ENCODE data around the gene GTF3C5. TPM values are rescaled to one million over a fixed set of nuclear protein-coding genes. Genes with fewer than 3 reads are reported as not detected.

GTF3C5 gene
- total RNA-seq, 1 donor from 2014 or later: 46.4 TPM

DNA sequence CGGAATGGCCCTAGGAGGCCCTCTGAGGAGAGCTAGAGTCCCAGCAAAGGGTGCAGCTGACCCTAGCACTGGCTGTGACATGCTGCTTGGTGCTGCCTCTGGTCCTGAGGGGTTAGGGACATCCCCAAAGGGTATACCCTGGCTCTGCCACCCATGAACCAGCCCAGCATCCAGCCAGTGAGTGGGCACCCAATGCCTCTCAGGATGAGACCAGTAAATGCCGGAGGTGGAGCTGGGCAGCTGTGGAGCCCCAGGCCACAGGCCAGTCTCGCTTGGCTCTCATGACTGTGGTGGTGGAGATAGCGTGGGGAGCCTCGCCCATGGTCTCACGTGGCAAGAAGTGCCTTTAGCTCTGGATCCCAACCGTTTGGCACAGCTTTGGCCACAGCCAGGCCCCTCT lies 27.3 kb downstream of the GTF3C5 start:
- Histone ChIP-seq H3K27me3 (ENCODE audit: insufficient read depth, low read length) (no peaks in the 10 kb centered on the region), H3K36me3 (ENCODE audit: insufficient read depth, low read length) (peaks cover 6% of the 10 kb centered on the region), H2AFZ (ENCODE audit: low read depth, low read length) (no peak overlapping the region), H3K79me2 (ENCODE audit: insufficient read depth, low read length) (no peaks in the 10 kb centered on the region), H3K4me1 (ENCODE audit: insufficient read depth, low read length) (no peaks in the 10 kb centered on the region), H4K20me1 (ENCODE audit: insufficient read depth, low read length) (no peaks in the 10 kb centered on the region), H3K4me2 (ENCODE audit: low read length) (no peak overlapping the region), H3K27ac (ENCODE audit: low read depth, low read length) (no peak overlapping the region), H3K9ac (ENCODE audit: low read length) (no peak overlapping the region), H3K9me3 (ENCODE audit: insufficient read depth, low read depth, low read length) (no peaks in the 10 kb centered on the region), H3K4me3 (ENCODE audit: insufficient read depth, low read depth, low read length) (no peak overlapping the region)
- H3K27ac Mint-ChIP-seq (ENCODE audit: unreplicated experiment): no peak overlapping the region
- H3K36me3 Mint-ChIP-seq (ENCODE audit: low read depth, unreplicated experiment): peaks cover 20% of the 10 kb centered on the region
- H3K27me3 Mint-ChIP-seq (ENCODE audit: low read depth, unreplicated experiment): no peaks in the 10 kb centered on the region
- no peak overlapping the region for H3K4me3 Mint-ChIP-seq (ENCODE audit: unreplicated experiment)
- H3K4me1 Mint-ChIP-seq (ENCODE audit: low read depth, unreplicated experiment): peaks cover 9% of the 10 kb centered on the region
- FAIRE-seq (no peak), DNase-seq (ENCODE audit: low read depth) (no peak)
- H3K9me3 Mint-ChIP-seq (ENCODE audit: unreplicated experiment): no peaks in the 10 kb centered on the region
- TF ChIP-seq, protein P1, sequence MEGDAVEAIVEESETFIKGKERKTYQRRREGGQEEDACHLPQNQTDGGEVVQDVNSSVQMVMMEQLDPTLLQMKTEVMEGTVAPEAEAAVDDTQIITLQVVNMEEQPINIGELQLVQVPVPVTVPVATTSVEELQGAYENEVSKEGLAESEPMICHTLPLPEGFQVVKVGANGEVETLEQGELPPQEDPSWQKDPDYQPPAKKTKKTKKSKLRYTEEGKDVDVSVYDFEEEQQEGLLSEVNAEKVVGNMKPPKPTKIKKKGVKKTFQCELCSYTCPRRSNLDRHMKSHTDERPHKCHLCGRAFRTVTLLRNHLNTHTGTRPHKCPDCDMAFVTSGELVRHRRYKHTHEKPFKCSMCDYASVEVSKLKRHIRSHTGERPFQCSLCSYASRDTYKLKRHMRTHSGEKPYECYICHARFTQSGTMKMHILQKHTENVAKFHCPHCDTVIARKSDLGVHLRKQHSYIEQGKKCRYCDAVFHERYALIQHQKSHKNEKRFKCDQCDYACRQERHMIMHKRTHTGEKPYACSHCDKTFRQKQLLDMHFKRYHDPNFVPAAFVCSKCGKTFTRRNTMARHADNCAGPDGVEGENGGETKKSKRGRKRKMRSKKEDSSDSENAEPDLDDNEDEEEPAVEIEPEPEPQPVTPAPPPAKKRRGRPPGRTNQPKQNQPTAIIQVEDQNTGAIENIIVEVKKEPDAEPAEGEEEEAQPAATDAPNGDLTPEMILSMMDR (IDR thresholded peaks at IDR 0.05; ENCODE audit: insufficient read depth, low read depth, low read length): no peak
- TF ChIP-seq EZH2 (IDR thresholded peaks at IDR 0.05; ENCODE audit: insufficient read depth, low read length): no peak

DNA sequence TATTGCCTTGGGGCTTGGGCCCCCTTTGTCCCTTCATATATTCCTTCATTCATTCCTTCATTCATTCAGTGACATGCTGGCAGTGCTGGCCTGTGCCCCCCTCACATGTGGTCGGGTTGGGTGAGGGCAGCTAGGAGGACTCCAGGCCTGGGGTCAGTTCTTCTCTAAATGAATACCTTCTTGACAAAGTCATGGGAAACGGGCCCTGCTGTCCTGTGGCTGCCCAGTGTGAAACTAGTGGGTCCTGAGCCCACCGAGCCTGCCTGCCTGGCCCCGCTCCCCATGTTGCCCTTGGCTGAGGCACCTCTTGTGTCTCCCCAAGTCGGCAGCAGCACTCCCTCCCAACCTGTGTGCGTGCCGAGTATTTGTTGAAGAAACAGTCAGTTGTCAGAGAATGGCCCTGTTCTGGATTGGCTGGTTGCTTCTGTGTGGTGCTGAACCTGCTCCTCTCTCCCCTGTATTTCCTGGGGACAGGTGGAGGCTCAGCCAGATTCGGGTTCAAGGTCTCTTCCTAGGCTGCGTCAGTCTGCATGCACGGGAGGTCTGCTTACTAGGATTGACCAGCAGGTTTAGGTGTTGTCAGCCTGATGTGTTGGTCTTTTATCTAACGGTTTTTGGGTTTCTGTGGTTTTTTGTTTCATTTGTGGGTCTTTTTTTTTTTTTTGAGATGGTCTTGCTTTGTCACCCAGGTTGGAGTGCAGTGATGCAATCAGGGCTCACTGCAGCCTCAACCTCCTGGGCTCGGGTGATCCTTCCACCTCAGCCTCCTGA lies 27.9 kb downstream of the GTF3C5 start:
- TF ChIP-seq EZH2 (IDR thresholded peaks at IDR 0.05; ENCODE audit: insufficient read depth, low read length): no peak
- TF ChIP-seq, protein P1 (IDR thresholded peaks at IDR 0.05; ENCODE audit: insufficient read depth, low read depth, low read length): no peak
- Mint-ChIP-seq H3K27ac (ENCODE audit: unreplicated experiment) (peak overlapping the region; percentile 53), H3K27me3 (ENCODE audit: low read depth, unreplicated experiment) (no peaks in the 10 kb centered on the region), H3K4me1 (ENCODE audit: low read depth, unreplicated experiment) (peaks cover 9% of the 10 kb centered on the region), H3K36me3 (ENCODE audit: low read depth, unreplicated experiment) (peaks cover 18% of the 10 kb centered on the region), H3K9me3 (ENCODE audit: unreplicated experiment) (no peaks in the 10 kb centered on the region), H3K4me3 (ENCODE audit: unreplicated experiment) (no peak overlapping the region)
- Histone ChIP-seq H2AFZ (ENCODE audit: low read depth, low read length) (no peak overlapping the region), H3K36me3 (ENCODE audit: insufficient read depth, low read length) (peaks cover 6% of the 10 kb centered on the region), H3K4me2 (ENCODE audit: low read length) (no peak overlapping the region), H3K9ac (ENCODE audit: low read length) (no peak overlapping the region), H3K27me3 (ENCODE audit: insufficient read depth, low read length) (no peaks in the 10 kb centered on the region), H4K20me1 (ENCODE audit: insufficient read depth, low read length) (no peaks in the 10 kb centered on the region), H3K4me1 (ENCODE audit: insufficient read depth, low read length) (no peaks in the 10 kb centered on the region), H3K4me3 (ENCODE audit: insufficient read depth, low read depth, low read length) (no peak overlapping the region), H3K79me2 (ENCODE audit: insufficient read depth, low read length) (no peaks in the 10 kb centered on the region), H3K27ac (ENCODE audit: low read depth, low read length) (no peak overlapping the region), H3K9me3 (ENCODE audit: insufficient read depth, low read depth, low read length) (no peaks in the 10 kb centered on the region)
- DNase-seq (ENCODE audit: low read depth): no peak
- FAIRE-seq: no peak

DNA sequence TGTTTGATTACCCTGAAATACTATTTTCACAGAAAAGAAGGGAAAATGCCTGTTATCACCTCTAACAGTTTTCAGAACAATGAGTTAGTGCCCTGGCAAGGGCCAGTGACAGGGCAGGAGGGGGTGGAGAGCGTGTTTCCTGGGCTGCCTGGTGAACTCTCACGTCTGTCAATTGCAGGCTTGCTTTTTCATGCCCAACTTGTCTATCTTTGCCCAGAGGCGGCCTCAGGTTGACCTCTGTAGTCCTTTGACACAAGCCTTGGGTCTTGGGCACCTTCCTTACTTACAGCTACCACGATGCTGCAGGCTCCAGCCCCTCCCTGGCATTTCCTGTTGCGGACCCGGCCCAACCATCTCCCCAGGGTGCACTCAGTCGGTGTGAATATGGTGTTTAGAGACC lies 28.8 kb downstream of the GTF3C5 start:
- peaks cover 9% of the 10 kb centered on the region for H3K4me1 Mint-ChIP-seq (ENCODE audit: low read depth, unreplicated experiment)
- no peak for TF ChIP-seq EZH2 (IDR thresholded peaks at IDR 0.05; ENCODE audit: insufficient read depth, low read length)
- TF ChIP-seq, protein P1 (IDR thresholded peaks at IDR 0.05; ENCODE audit: insufficient read depth, low read depth, low read length): no peak
- no peaks in the 10 kb centered on the region for H3K9me3 Mint-ChIP-seq (ENCODE audit: unreplicated experiment)
- Histone ChIP-seq H3K79me2 (ENCODE audit: insufficient read depth, low read length) (no peaks in the 10 kb centered on the region), H3K9me3 (ENCODE audit: insufficient read depth, low read depth, low read length) (no peaks in the 10 kb centered on the region), H3K27me3 (ENCODE audit: insufficient read depth, low read length) (no peaks in the 10 kb centered on the region), H3K4me1 (ENCODE audit: insufficient read depth, low read length) (no peaks in the 10 kb centered on the region), H2AFZ (ENCODE audit: low read depth, low read length) (no peak overlapping the region), H3K27ac (ENCODE audit: low read depth, low read length) (no peak overlapping the region), H3K4me2 (ENCODE audit: low read length) (no peak overlapping the region), H3K4me3 (ENCODE audit: insufficient read depth, low read depth, low read length) (no peak overlapping the region), H3K9ac (ENCODE audit: low read length) (no peak overlapping the region), H4K20me1 (ENCODE audit: insufficient read depth, low read length) (no peaks in the 10 kb centered on the region), H3K36me3 (ENCODE audit: insufficient read depth, low read length) (peaks cover 6% of the 10 kb centered on the region)
- H3K36me3 Mint-ChIP-seq (ENCODE audit: low read depth, unreplicated experiment): peaks cover 16% of the 10 kb centered on the region
- H3K27me3 Mint-ChIP-seq (ENCODE audit: low read depth, unreplicated experiment): no peaks in the 10 kb centered on the region
- FAIRE-seq (no peak), DNase-seq (ENCODE audit: low read depth) (no peak)
- no peak overlapping the region for H3K4me3 Mint-ChIP-seq (ENCODE audit: unreplicated experiment)
- no peak overlapping the region for H3K27ac Mint-ChIP-seq (ENCODE audit: unreplicated experiment)
